Activated T-cell treated with anti-CD3 and anti-CD28 coated beads for 48 hours (primary cell): ENCODE data around the gene SLC26A8.
"Not testable (repeated sequence)": the region's sequence is repeated elsewhere in the genome, so short reads cannot be mapped to it uniquely, and the experiment has no call there.

Source experiments
- DNase-seq: peaks from one replicate; pipeline ENCODE4 v3.0.0-alpha.2; 2020; ENCODE audit warnings: low read depth

SLC26A8 gene

GRCh38 chr6:35909571-35909970 lies 114.9 kb downstream of the SLC26A8 start:
- DNase-seq, result not testable (repeated sequence)

GRCh38 chr6:35908753-35909401 lies 115.6 kb downstream of the SLC26A8 start:
- not testable (repeated sequence) for DNase-seq

DNA sequence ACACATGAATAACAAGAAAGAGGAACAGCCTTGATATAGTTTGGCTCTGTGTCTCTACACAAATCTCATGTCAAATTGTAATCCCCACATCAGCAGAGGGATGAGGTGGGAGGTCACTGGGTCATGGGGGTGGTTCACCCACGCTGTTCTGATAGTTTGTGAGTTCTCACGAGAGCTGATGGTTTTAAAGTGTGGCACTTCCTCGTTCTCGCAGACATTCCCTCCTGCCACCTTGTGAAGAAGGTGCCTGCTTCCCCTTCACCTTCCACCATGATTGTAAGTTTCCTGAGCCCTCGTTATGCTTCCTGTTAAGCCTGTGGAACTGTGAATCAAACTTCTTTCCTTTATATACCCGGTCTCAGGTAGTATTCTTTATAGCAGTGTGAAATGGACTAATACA lies 116.7 kb downstream of the SLC26A8 start:
- no peak for DNase-seq

DNA sequence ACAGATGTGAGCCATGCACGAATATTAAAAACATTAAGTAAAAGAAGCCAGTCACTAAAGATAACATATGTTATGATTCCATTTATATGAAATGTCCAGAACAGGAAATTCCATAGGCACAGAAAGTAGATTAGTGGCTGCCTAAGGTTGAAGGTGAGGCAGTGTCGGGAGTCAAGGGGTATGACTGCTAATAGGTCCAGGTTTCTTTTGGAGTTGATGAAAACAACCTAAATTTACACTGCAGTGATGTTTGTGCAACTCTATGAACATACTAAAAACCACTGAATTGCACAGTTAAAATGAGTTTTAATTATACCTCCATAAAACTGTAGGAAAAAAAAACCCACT lies 118.0 kb downstream of the SLC26A8 start:
- DNase-seq, result no peak

- DNase-seq, result no peak
Observed at GRCh38 chr6:35905841-35906498, 118.5 kb downstream of the SLC26A8 start.

DNA sequence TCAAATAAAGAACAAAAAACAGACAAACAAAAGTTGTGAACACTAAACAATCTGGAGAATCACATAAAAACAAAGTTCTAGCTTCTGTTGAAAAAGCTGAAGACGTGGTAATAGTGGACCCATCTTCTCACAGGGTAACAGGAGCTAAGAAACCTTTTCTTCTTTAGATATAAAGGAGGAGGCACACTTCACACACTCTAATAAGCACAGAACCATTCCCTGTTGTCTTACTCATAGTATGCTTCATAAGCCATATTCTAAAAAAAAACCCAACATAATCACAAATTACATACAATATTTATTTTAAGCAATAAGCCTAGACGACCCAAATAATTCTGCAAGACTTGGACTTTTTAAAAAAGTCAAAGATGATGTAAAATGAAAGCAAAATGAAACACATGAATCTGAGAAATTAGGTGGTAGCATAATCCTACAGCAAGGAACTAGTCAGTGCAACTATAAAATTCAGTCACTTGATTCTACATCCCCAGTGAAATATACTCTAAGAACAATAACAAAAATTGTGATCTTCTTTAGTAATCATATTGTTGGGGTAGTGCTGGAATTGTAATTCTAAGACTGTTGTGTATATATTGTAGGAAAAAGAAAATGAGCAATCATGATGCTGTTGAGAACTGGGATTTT lies 119.2 kb downstream of the SLC26A8 start:
- no peak for DNase-seq

DNA sequence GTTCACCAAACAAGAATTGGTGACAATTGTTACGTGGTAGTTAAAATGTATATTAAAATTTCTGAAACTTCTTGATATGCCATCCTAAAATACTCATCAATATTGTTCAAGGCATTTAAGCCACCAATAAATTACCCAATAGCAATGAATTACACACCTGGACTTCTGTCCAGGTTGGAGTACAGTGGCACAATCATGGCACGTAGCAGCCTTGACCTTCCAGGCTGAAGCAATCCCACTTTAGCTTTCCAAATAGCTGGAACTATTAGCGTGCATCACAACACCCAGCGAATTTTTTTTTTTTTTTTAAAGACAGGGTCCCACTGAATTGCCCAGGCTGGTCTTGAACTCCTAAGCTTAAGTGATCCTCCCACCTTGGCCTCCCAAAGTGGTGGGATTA lies 120.8 kb downstream of the SLC26A8 start:
- no peak for DNase-seq

- no peak for DNase-seq
Observed at GRCh38 chr6:35900448-35900847, 124.0 kb downstream of the SLC26A8 start.

- no peak for DNase-seq
Observed at GRCh38 chr6:35898003-35898402, 126.4 kb downstream of the SLC26A8 start.

DNA sequence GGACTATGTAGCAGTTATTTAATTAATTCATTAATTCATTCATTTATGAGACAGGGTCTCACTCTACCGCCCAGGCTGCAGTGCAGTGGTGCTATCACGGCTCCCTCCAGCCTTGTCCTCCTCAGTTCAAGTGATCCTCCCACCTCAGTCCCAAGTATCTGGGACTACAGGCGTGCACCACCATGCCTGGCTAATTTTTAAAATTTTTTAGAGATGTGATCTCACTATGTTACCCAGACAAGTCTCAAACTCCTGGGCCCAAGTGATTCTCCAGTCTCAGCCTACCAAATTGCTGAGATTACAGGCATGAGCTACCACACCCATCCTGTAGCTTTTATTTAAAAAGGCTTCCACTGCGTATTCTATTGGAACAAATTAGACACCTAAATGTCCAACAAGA lies 127.0 kb downstream of the SLC26A8 start:
- no peak for DNase-seq

- DNase-seq, result no peak
Observed at GRCh38 chr6:35897036-35897435, 127.4 kb downstream of the SLC26A8 start.

DNA sequence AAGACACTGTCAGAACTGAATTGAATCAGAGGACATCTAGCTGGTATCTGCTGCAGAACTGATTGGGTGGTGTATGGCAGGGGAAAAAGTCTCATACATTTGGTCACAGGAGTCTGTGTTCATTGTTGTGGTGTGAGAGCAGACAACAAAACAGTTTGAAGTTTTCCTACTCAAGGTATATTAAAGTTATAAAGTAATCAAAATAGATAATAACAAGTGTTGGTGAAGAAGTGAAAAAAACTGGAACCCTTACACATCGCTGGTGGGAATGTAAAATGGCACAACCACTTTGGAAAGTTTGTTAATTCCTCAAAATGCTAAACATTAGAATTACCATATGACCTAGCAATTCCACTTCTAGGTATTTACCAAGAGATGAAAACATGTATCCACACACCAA lies 128.2 kb downstream of the SLC26A8 start:
- DNase-seq, result no peak

- DNase-seq, result no peak
Observed at GRCh38 chr6:35895560-35895959, 128.9 kb downstream of the SLC26A8 start.

- no peak for DNase-seq
Observed at GRCh38 chr6:35894776-35895175, 129.7 kb downstream of the SLC26A8 start.
